Skeletal muscle cell (primary cell): Measurements from ENCODE around the gene SH3BGRL2.
"Not testable (repeated sequence)": the region's sequence is repeated elsewhere in the genome, so short reads cannot be mapped to it uniquely, and the experiment has no call there.

Experiments
- DNase-seq: peaks from one replicate; pipeline ENCODE4 v3.0.0-alpha.2; 2010; ENCODE audit warnings: low read depth
- H3K4me3 ChIP-seq: 2 replicates; pipeline ENCODE4 v1.5.1; 2011; ENCODE audit warnings: low read depth, mild to moderate bottlenecking, control low read depth, low read length, moderate library complexity

SH3BGRL2 gene

GRCh38 chr6:79682682-79683081, 51.6 kb downstream of the SH3BGRL2 start:
- H3K4me3 ChIP-seq, DNase-seq: not testable (repeated sequence)

GRCh38 chr6:79684876-79685275, 53.7 kb downstream of the SH3BGRL2 start:
- DNase-seq, result no peak
- no peak overlapping the region for H3K4me3 ChIP-seq

GRCh38 chr6:79686707-79687309, 55.7 kb downstream of the SH3BGRL2 start:
- no peak for DNase-seq
- H3K4me3 ChIP-seq, result no peak overlapping the region

- no peak overlapping the region for H3K4me3 ChIP-seq
- DNase-seq, result no peak
Measured at GRCh38 chr6:79687759-79688158, 56.6 kb downstream of the SH3BGRL2 start.

GRCh38 chr6:79694156-79694555, 63.0 kb downstream of the SH3BGRL2 start:
- DNase-seq, result peak; percentile 4
- no peak overlapping the region for H3K4me3 ChIP-seq

GRCh38 chr6:79694623-79695343, 63.7 kb downstream of the SH3BGRL2 start:
- no peak for DNase-seq
- H3K4me3 ChIP-seq, result no peak overlapping the region

GRCh38 chr6:79697430-79697829, 66.3 kb downstream of the SH3BGRL2 start:
- H3K4me3 ChIP-seq, result no peak overlapping the region
- no peak for DNase-seq

- no peak overlapping the region for H3K4me3 ChIP-seq
- no peak for DNase-seq
Measured at GRCh38 chr6:79699606-79700005, 68.5 kb downstream of the SH3BGRL2 start.

- no peak for DNase-seq
- no peak overlapping the region for H3K4me3 ChIP-seq
Measured at GRCh38 chr6:79702691-79703090, 71.6 kb downstream of the SH3BGRL2 start.

- H3K4me3 ChIP-seq, result no peak overlapping the region
- no peak for DNase-seq
Measured at GRCh38 chr6:79704200-79704599, 73.1 kb downstream of the SH3BGRL2 start.

GRCh38 chr6:79705456-79705995, 74.4 kb downstream of the SH3BGRL2 start:
- DNase-seq, result no peak

GRCh38 chr6:79706527-79706926, 75.4 kb downstream of the SH3BGRL2 start:
- no peak for DNase-seq
- H3K4me3 ChIP-seq, result no peak overlapping the region

More at GRCh38 chr6:79705456-79705995, 74.4 kb downstream of the SH3BGRL2 start:
- H3K4me3 ChIP-seq, result no peak overlapping the region

- no peak overlapping the region for H3K4me3 ChIP-seq
- DNase-seq, result no peak
Measured at GRCh38 chr6:79707621-79708020, 76.5 kb downstream of the SH3BGRL2 start.

GRCh38 chr6:79708095-79708791, 77.1 kb downstream of the SH3BGRL2 start:
- DNase-seq, result no peak
- no peak overlapping the region for H3K4me3 ChIP-seq

- H3K4me3 ChIP-seq, result no peak overlapping the region
- no peak for DNase-seq
Measured at GRCh38 chr6:79710127-79710526, 79.0 kb downstream of the SH3BGRL2 start.

- DNase-seq, result no peak
- no peak overlapping the region for H3K4me3 ChIP-seq
Measured at GRCh38 chr6:79711167-79711566, 80.0 kb downstream of the SH3BGRL2 start.

- H3K4me3 ChIP-seq, result no peak overlapping the region
- no peak for DNase-seq
Measured at GRCh38 chr6:79712144-79712543, 81.0 kb downstream of the SH3BGRL2 start.

GRCh38 chr6:79712616-79713135, 81.5 kb downstream of the SH3BGRL2 start:
- DNase-seq, result no peak
- no peak overlapping the region for H3K4me3 ChIP-seq

GRCh38 chr6:79713701-79714322, 82.7 kb downstream of the SH3BGRL2 start:
- DNase-seq, result peak; percentile 1
- H3K4me3 ChIP-seq, result no peak overlapping the region

- H3K4me3 ChIP-seq, result no peak overlapping the region
- DNase-seq, result no peak
Measured at GRCh38 chr6:79717989-79718388, 86.9 kb downstream of the SH3BGRL2 start.
